HS-5 (cell line): ENCODE results near the gene SCAND1.
"Not testable (repeated sequence)": the region's sequence is repeated elsewhere in the genome, so short reads cannot be mapped to it uniquely, and the experiment has no call there.

Experiments
- DNase-seq: peaks from one replicate; pipeline ENCODE4 v3.0.0-alpha.2; 2012; ENCODE audit warnings: low read depth

SCAND1 gene

DNA sequence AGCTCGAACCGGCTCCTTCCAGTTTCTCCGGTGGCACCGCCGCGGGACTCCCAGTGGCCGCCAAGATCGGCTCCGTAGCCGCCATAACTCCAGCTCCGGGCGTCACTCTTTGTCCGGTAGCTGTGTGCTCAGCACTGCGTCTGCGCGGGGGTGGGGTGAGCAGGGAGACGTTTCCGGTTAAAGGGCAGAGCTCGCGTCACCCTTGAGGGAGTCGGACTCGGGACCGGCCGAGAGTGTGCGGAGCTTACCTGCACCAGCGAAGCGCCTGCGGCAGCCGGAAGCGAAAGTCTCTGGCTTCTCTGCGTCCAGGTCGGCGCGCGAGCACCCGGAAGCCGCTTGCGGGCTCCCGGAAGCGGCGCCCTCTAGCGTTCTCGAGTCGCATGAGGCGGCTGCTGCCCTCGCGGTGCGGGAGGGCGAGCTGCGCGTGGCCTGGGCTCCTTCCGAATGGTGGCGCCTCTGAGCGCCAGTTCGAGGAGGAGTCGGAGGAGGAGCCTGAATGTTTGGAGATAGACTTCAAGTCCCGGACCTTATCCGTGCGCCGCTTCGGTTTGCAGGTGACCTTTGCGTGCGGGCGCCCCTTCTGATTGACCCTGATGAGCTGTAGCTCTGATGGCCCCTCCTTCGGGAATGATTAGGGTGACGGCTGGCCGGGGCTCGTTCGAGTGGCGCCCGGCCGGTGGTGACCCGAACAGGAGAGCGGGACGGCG lies at the start of gene SCAND1:
Gene SCAND1, minus strand, starts transcription at position 303 of the 707 bp plus-strand sequence. Its CDS starts 218 bp downstream, at position 85.
- DNase-seq: peak; percentile 95

DNA sequence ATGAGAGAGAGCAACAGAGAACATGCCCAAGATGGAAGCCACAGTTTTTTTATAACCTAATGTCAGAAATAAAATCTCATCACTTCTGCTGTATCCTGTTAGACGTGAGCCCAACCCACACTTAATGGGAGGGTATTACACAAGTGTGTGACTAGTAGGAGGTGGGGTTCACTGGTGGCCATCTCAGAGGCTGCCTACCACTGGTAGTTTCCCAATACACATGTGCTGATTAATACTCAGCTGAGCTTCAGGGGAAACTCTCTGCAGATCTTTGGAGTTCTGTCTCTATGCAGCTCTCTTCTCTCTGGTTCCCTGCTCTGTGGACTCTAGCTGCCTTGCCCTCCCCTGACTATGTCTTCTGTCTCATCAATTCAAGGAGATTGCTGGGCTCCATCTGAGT lies 49.7 kb upstream of the SCAND1 start:
- DNase-seq: no peak

DNA sequence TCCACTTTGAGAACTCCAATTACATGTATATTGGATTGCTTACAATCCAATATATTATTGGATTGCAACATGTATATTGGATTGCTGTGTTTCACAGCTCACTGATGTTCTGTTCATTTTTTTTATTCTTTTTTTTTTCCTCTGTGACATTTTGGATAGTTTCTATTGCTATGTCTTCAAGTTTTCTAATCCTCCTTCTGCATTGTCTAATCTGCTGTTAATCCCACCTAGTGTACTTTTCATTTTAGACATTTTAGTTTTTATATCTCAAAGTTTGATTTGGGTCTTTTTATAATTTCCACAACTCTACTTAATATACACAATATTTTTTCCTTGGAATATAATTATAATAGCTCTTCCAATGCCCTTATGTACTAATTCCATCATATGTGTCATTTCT lies 48.6 kb upstream of the SCAND1 start:
- no peak for DNase-seq

DNA sequence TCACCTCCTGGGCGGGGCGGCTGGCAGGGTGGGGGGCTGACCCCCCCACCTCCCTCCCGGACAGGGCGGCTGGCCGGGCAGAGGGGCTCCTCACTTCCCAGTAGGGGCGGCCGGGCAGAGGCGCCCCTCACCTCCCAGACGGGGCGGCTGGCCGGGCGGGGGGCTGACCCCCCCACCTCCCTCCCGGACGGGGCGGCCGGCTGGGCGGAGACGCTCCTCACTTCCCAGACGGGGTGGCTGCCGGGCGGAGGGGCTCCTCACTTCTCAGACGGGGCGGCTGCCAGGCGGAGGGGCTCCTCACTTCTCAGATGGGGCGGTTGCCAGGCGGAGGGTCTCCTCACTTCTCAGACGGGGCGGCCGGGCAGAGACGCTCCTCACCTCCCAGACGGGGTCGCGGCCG lies 47.0 kb upstream of the SCAND1 start:
- not testable (repeated sequence) for DNase-seq

DNA sequence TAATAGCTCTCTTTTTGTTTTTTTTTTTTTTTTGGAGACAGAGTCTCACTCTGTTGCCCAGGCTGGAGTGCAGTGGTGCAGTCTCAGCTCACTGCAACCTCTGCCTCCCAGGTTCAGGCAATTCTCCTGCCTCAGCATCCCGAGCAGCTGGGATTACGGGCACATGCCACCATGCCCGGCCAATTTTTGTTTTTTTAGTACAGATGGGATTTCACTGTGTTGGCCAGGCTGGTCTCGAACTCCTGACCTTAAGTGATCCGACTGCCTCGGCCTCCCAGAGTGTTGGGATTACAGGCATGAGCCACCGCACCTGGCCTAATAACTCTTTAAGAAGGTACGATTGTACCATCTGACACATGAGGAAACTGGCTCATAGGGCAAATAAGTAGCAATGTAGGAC lies 42.2 kb upstream of the SCAND1 start:
- DNase-seq: not testable (repeated sequence)

DNA sequence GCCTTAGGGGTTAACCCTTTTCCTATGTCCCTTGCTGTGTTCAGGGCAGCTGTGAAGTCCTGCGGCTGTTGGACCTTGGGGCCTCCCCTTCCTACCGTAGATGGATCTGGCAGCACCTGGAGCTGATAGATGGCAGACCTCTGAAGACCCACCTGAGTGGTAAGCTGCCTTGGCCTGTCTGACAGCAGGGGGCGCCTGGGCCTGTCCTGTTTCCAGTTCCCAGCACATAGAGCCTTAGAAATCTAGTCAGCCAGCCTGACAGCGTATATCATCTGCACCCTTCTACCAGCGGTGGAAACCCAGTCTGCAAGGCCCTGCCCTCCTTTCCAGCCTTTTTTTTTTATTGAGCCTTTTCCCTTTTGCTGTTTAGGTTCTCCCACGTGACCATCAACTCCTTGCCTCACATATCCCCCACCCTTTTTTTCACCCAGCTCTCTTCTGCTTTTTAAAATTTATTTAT lies 40.7 kb upstream of the SCAND1 start:
- no peak for DNase-seq

DNA sequence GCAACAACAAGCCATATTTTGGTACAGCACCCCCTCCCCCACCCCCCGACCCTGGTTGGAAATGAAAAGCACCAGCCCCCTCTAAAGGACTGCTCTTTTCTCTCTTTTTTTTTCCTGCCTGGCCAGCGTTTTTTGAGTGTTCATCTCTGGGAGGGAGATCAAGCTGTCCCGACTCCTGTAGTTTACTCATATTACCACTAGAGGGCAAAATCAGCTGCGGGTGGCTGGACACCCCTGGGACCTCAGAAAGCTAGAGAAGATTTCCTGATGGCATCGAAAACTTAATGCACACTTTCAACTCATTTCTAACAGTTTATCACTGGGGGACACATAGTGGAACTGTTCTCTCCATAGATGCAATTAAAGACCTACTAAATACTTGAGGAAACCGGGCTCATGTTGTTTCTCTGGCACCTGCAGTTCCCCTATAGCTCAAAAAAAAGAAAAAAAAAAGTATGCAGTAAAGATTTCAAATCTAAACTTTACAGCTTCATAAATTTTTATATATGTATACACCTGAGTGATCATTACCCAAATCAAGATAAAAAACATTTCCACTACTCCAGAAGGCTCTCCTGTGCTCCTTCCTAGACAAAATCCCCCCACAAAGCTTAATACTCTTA lies 38.5 kb upstream of the SCAND1 start:
- peak; percentile 45 for DNase-seq

DNA sequence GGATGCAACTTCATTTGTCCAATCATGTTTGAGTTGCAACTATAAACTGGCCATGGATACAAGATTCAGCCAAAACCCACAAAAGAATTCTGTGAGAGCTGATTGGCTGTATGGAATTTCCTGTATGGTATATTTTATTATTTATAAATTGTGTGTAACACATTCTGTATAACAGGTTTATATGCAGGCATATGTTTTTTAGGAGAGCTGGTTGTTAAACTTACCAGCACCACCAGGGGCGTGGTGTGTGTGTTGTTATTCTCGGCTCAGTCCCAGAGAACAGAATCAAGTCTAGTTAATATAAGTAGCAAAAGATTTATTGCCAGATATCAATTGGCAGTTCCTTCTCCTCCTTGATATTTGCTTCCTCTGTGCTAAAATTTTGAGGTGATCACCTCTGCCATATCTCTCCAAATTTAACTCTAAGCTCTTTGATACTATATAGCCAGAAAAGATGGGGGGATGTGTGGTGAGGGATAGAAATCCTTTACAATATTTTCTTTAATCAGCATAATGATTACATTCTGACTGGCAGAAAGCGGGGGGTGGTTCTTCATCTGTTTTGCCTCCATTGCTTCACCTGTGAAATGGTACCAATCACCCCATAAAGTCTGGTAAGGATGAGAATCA lies 37.0 kb upstream of the SCAND1 start:
- DNase-seq: no peak

DNA sequence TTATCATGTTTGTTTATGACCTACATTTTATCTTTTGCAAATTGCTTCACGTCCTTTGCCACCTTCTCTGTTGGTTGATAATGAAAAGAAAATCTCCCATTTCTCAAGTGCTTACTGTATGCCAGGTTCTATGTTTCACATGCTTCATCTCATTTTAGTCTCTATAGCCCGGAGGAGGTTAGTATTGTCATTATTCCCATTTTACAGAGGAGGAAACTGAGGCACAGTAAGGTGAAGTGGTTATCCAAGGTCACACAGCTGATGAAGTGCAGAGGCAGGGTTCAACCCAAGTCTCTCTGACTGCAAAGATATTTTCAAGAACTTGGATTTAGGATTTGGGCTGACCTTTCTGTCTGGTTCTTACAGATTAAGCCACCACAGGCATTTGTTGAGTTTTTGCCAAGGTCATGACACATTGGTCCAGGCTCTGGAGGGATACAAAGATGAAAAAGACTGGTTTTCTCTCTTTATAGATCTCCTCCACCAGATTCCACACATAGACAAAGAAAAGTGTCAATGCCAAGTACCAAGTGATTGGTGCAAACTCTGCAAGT lies 34.7 kb upstream of the SCAND1 start:
- DNase-seq: no peak

DNA sequence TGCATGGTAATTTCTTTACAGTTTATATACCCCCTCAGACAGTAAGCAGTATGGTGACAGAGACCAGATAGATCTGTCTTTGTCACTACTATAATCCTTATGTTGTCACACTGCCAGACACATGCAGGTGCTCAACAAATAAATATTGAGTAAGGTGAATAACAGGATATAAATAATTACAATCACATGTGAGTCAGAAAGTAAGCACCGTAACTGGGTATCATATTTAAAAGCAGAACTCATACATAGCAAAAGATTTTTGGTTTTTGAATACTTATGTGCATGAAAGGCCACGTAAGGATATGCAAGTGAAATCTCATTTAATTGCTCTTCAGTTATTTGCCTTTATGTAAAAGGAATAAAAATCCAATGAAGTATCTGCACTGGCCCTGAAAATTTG lies 31.5 kb upstream of the SCAND1 start:
- no peak for DNase-seq

DNA sequence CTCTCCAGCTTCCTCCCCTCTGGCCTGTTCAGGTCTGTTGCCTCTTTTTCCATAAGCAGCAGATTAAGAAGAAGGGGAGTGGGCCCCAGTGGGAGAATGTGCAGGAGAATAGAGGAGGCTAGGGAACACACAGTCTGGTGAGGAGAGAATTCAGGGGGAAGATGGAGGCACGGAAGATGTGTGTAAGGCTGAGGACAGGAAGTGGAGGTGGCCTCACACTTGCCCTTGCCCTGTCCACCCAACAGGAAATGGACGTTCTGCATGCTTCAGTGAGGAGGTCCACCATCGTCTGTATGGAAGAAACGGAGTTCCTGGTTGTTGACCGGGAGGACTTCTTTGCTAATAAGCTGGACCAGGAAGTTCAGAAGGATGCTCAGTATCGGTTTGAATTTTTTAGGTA lies 30.1 kb upstream of the SCAND1 start:
- DNase-seq: no peak

DNA sequence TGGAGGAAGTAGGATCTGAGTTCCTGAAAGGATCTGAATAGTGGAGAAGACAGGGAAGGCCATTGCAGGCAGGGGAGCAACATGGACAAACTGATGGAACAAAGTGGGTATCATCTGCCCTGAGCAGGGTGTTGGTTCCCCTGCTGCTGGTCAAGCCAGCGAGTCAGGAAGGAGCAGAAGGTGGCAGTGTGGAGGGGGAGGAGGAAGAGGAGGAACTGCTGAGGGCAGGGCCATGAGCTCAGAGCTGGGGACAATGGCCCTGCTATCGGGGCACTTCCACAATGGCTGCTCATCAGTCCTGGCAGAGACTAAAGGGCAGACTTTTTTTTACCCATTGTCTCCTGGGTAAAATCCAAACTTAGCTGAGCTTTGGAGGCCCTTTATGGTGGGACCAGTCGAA lies 27.7 kb upstream of the SCAND1 start:
- no peak for DNase-seq

DNA sequence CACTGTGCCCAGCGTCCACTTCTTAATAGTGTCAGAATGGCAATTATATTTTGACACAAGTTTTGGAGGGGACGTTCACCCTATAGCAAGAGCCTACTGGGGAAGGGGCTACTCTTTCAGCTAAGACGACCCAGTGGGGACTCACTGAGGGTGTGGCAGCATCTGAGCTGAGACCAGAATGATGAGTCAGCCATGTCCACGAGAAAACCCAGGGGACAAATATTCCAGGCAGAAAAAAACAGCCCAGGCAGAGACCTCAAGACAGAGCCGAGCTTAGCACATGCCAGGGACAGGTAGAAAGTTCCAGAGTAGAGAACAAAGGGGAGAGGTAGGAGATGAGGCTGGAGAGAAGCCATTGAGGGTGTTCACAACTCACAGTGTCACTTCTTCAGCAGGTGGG lies 25.2 kb upstream of the SCAND1 start:
- DNase-seq: no peak

DNA sequence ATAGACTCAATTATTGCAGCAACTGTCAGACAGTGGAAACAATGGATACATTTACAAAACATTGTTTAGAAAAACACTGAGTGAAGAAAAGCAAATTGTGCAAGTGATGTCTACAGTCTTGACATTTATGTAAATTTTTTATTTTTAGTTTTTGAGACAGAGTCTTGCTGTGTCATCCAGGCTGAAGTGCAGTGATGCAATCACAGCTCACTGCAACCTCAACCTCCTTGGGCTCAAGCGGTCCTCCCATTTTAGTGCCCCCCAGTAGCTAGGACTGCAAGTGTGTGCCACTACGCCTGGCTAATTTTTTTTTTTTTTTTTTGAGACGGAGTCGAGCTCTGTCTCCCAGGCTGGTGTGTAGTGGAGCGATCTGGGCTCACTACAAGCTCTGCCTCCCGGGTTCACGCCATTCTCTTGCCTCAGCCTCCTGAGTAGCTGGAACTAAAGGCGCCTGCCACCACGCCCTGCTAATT lies 23.8 kb upstream of the SCAND1 start:
- DNase-seq: no peak

DNA sequence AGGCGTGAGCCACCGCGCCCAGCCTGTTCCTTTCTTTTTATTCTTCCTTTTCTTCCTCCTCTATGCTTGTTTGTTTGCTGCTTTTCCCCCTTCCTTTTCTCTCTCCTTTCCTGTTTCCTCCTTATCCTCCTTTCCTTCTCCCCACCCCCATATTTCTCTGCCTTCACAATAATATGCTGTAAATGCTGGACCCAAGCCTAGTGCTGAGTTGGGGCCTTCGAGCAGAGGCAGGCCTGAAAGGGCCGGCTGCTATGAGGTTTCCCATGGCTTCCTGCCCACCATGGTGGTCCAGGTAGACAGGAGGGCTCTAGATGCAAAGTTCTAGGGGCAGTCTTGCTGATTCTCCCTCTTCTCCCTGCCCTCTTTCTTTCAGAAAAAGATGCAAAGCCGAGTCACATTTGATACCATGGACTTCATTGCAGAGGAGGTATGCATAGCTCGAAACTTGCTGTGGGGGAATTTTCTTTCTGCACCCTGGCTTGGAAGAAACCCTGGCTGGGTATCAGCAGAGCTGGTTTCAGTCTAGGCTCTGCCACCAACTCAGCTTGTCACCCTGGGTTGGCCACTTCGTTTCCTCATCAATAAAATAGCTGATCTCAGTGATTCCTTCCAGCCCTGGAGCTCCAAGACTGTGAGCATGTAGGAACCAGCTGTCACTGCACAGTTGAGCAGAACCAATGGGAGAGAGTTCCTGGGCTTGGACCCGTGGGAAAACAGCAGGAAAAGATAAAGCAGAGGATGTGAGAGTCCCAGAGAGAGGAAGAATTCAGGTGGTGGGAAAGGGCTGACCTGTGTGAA lies 21.5 kb upstream of the SCAND1 start:
- no peak for DNase-seq

DNA sequence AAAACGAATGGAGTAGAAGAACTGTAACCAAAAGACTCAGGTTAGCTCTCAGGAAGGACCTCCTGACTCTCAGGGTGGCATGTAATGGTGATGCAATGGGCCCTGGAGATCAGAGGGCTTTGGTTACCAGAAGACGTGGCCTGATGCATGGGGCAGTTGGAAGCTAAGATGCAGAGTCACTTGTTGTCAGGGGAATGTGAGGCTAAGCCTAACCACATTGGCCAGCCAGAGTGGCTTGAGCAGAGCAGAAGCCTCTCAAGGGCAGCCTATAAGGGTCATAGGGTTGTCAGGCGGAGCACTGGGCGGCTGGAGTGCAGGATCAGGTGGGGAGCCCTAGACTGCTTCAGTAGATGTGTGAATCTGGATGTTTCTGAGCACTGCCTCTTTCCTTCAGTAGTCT lies 20.0 kb upstream of the SCAND1 start:
- no peak for DNase-seq

DNA sequence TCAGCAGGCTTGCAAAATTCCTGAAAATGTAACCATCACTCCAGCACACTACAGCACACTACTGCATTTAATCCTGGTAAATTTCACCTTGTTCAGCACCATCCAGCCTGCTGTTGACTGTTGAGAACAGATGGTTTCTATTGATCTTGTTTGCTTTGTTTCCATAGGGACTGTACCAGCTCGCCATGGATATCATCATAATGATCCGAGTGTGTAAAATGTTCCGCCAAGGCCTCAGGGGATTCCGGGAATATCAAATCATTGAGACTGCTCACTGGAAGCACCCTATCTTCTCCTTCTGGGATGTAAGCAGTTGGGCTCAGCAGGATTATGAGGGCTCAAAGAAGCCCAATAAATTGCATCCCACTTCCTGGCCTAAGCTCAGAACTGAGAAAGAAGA lies 18.2 kb upstream of the SCAND1 start:
- DNase-seq: no peak

DNA sequence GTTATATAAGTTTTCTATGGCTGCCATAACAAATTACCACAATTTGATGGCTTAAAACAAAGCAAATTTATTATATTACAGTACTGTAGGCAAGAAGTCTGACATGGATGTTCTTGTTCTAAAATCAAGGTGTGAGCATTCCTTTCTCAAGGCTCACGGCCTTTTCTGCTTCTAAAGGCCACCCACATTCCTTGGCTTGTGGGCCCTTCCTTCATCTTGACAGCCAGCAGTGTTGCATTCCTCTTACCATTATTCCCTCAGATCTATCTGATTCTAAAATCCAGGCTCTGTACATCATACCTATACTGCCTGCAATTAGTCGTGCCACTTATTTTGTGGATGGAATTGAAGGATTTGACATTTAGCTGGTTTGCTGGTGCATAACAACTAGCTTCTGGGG lies 17.7 kb upstream of the SCAND1 start:
- DNase-seq: no peak

DNA sequence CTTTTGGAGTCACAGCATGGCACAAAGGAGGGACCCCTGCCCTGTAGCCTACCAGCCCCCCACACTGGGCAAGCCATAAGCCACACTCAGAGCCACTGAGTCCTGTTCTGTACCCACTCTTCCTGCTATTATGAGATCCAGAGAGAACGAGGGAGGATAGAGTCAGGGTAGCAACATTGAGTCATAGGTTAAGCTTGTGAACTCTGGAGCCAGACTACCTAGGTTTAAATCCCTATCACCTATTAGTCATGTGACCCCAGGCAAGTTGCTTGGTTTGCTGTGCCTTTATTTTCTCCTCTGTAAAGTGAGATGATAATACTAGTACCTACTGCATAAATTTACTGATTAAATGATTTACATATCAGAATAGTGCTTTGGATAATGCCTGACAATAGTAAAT lies 14.6 kb upstream of the SCAND1 start:
- DNase-seq: no peak

DNA sequence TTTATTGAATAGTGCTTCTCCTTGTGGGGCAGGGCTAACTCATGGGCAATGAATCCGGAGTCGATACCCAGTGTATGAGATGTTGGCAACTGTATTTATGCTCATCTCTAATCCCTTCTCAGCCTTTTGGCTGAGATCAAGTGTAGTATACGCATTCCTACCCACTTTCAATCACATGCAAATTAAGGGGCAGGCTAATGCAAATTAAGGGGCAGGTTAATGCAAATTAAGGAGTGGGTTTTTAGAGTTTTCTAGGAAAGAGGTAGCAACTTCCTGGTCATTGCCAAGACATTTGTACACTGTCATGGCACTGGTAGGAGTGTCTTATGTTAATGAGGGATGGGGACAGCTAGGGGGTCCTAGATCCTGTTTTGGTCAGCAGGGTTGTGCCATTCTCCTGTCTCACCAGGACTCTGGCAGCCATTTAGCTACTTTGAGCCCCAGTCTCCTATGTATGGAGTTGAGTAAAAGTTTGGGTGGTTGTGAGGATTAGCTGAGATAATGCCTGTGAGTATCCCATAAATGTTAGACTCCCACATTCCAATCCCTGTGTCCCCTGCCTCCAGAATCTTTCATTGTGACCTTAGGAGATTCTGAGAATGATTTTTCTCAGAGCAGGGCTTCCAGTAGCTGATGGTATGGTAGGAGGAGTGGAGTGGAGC lies 13.8 kb upstream of the SCAND1 start, which contains the start of gene CNBD2:
Gene CNBD2, plus strand, starts transcription at position 612 of the 662 bp plus-strand sequence. CDS start 173 bp downstream, outside the sequence.
- no peak for DNase-seq

DNA sequence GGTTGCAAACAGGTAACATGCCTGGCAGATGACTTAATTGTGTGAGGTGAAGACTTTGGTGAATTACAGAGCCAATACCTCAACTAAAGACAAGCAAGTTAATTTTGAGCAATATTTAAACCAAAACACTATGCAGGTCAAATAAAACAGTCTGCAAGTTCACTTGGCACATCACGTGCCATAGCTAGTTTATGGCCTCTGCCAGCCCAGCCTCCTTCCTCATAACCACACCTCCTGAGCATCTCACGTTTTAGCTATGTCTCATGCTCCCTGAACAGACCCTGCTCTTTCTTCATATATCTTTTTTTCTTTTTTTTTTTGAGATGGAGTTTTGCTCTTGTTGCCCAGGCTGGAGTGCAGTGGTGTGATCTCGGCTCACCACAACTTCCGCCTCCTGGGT lies 9.6 kb upstream of the SCAND1 start:
- DNase-seq: no peak
